ENCODE results near the gene ACBD6.
"Not testable (repeated sequence)": the region's sequence is repeated elsewhere in the genome, so short reads cannot be mapped to it uniquely, and the experiment has no call there.

ACBD6 gene

DNA sequence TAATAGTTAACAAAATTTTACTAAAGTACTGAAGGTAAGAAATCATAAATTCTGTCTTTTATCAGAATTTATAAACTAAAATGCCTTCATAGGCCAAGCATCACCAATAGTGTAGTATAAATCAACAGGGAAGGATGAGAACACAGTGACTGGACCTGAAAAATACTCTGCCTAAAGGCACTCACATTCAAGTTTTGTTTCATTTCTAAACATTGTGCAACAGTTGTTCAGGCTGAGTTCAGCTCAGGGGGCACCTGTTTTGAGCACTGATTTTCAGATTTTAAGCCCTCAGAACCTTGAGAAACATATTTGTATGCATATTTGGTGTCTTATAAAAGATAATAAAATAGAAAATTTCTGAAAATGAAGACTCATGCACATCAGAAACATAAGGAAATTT lies 12.4 kb downstream of the ACBD6 start:
- DNase-seq (ENCODE audit: low read depth, low spot score) = no peak

- no peak for DNase-seq (ENCODE audit: low read depth, low spot score)
Observed at GRCh38 chr1:180489313-180489712, 13.1 kb downstream of the ACBD6 start.

GRCh38 chr1:180488661-180489060 lies 13.7 kb downstream of the ACBD6 start:
- DNase-seq (ENCODE audit: low read depth, low spot score) = no peak

DNA sequence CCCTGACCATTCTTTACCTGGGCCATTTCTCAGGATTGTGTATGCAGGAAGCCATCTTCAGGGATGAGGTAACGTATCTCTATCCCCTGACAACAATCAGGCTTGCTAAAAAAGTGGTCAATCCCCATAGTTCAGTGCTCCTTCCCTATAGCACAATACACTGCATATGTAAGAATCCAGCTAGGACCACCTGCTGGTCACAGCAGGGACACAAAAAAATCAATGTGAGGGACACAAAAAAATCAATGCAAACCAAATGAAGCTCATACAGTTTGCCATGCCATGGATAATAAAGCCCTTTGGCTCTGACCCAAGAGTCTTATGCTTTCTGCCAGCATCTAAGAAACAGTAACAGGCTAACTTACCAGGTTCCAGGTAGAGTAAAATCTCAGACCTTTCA lies 16.3 kb downstream of the ACBD6 start:
- no peak for DNase-seq (ENCODE audit: low read depth, low spot score)

GRCh38 chr1:180484490-180484889 lies 17.9 kb downstream of the ACBD6 start:
- no peak for DNase-seq (ENCODE audit: low read depth, low spot score)

GRCh38 chr1:180482425-180483275 lies 19.7 kb downstream of the ACBD6 start:
- no peak for DNase-seq (ENCODE audit: low read depth, low spot score)

GRCh38 chr1:180470031-180470430 lies 32.3 kb downstream of the ACBD6 start:
- no peak for DNase-seq (ENCODE audit: low read depth, low spot score)

DNA sequence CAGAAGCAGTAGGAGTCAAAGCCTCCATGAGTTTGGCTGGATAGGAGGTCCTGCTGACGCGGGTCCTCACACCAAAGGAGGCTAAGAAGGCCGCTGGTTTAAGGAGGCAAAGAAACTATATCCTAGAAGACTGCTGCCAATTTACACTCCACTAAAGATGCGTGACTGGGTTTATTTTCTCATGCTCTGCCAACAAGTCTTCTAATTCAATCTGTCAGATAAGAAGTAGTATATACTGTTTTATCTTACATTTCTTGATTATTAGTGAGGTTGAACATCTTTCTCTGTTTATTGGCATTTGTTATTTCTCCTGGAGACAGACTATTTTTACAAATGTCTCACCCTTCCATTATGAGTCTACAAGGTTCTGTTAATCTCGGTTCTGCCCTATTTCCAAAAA lies 34.1 kb downstream of the ACBD6 start:
- DNase-seq (ENCODE audit: low read depth, low spot score) = no peak

DNA sequence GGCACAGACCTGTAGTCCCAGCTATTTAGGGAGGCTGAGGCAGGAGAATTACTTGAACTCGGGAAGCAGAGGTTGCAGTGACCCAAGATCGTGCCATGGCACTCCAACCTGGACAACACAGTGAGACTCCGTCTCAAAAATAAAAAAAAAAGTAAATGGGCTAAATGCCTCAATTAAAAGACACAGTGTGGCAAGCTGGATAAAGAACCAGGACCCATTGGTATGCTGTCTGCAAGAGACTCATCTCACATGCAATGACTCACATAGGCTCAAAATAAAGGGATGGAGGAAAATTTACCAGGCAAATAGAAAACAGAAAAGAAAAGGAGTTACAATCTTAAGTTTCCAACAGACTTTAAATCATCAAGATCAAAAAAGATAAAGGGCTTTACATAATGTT lies 40.3 kb downstream of the ACBD6 start:
- no peak for DNase-seq (ENCODE audit: low read depth, low spot score)

DNA sequence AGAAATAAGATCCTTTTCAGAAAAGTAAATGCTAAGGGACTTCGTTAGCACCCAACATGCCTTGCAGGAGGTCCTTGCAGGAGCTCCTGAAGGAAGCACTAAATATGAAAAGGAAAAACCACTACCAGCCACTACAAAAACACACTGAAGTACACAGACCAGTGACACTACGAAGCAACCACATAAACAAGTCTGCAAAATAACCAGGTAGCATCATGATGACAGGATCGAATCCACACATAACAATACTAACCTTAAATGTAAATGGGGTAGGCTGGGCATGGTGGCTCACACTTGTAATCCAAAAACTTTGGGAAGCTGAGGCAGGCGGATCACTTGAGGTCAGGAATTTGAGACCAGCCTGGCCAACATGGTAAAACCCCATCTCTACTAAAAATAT lies 40.7 kb downstream of the ACBD6 start:
- DNase-seq (ENCODE audit: low read depth, low spot score) = not testable (repeated sequence)

- DNase-seq (ENCODE audit: low read depth, low spot score) = no peak
Observed at GRCh38 chr1:180458807-180459206, 43.6 kb downstream of the ACBD6 start.

GRCh38 chr1:180456191-180456590 lies 46.2 kb downstream of the ACBD6 start:
- DNase-seq (ENCODE audit: low read depth, low spot score) = no peak

DNA sequence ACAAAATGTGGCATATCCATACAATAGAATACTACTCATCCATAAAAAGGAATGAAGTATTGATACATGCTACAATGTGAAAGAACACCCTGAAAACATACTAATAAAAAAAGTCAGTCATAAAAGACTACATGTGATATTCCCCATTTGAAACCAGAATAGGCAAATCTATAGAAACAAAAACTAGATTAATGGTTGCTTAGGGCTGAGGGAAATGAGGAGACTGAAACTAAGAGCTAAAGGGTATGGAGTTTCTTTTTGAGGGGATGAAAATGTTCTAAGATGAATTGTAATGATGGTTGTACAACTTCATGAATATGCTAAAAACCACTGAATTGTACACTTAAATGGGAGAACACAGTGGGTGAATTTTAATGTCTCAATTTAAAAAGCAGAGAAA lies 50.9 kb downstream of the ACBD6 start:
- DNase-seq (ENCODE audit: low read depth, low spot score) = no peak

- no peak for DNase-seq (ENCODE audit: low read depth, low spot score)
Observed at GRCh38 chr1:180444522-180444921, 57.9 kb downstream of the ACBD6 start.

GRCh38 chr1:180440335-180440734 lies 62.0 kb downstream of the ACBD6 start:
- DNase-seq (ENCODE audit: low read depth, low spot score) = no peak

GRCh38 chr1:180435566-180435965 lies 66.8 kb downstream of the ACBD6 start:
- DNase-seq (ENCODE audit: low read depth, low spot score) = no peak

- no peak for DNase-seq (ENCODE audit: low read depth, low spot score)
Observed at GRCh38 chr1:180433873-180434272, 68.5 kb downstream of the ACBD6 start.

DNA sequence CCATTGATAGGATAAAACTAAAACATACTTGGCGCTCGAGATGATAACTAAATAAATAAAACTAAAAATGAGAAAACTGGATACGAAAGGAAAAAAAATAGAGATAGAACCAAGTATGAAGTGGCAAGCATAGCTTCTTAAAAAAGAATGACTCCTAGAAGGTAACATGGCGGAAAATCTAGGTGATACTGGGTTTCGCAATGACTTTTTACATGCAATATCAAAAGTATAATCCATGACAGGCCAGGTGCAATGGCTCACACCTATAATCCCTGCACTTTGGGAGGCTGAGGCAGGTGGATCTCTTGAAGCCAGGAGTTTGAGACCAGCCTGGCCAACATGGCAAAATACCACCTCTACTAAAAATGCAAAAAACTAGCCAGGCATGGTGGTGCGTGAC lies 70.7 kb downstream of the ACBD6 start:
- no peak for DNase-seq (ENCODE audit: low read depth, low spot score)

DNA sequence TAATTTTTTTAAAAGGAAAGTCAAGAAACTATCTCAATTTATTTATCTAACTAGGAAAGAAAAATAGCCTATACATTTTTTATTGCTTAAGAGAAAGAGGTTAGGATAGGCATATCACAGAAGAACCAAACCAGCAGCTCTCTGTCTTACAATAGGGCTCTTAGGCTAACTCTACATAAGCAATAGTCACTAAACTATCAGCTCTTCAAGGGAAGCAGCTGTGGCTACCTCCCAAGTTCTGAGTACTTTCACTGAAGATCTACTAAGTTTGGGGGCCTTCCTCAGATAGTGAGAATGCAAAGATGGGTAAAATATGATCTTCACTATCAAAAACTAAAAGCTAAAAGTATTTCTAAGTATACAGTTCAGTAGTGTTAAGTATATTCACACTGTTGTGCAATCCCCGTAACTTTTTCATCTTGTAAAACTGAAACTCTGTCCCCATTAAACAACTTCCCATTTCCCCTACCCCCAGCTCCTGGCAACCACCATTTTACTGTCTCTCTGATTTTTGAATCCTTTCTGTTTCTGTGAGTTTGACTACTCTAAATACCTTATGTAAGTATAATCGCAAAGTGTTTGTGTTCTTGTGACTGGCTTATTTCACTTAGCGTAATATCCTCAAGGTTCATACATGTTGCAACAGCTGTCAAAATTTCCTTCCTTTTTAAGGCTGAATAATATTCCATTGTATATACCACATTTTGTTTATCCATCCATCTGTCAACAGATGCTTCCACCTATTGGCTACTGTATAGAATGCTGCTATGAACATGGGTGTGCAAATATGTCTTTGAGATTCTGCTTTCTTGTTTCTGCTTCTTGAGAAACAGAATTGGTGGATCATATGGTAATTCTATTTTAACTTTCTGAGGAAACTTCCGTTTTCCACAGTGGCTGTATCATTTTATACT lies 73.3 kb downstream of the ACBD6 start:
- DNase-seq (ENCODE audit: low read depth, low spot score) = no peak

GRCh38 chr1:180425952-180426351 lies 76.4 kb downstream of the ACBD6 start:
- DNase-seq (ENCODE audit: low read depth, low spot score) = no peak

DNA sequence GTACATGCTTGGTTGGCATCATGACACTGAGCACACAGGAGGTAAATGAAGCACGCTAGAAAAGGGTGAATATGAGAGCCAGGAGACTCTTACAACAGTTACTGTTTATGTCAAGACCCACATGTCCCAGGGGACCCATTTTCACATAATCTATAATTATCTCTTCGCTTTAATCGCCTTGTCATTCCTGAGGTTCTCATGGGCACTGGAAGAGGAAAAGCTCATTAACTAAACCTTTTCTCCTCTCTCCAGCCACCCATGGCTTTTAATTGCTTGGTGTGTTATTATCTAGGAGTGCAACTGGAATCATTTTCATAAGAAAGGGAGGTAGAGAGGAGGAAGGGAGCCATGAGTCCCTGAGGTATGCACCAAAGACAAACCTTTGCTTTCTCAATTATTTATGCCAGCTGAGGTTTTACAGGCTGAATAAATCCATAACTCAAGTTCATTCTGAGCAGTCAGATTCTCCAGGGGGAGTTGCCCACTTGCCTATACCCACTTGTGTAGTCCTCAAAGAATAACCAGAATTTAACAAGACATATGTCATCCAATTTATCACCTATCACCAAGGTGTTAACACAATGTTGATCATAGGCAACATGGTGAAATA lies 77.4 kb downstream of the ACBD6 start:
- no peak for DNase-seq (ENCODE audit: low read depth, low spot score)

GRCh38 chr1:180421614-180422013 lies 80.8 kb downstream of the ACBD6 start:
- DNase-seq (ENCODE audit: low read depth, low spot score) = no peak
